GM12892 (cell line): ENCODE measurements around the gene SCP2.

ENCODE experiments used
- DNase-seq: peaks from one replicate; pipeline ENCODE4 v3.0.0; 2011; ENCODE audit not compliant: insufficient read length
- FAIRE-seq: peaks from 2 replicates; lab custom pipeline; 2011; peaks lifted over from hg19 to GRCh38; lab: Jason Lieb, UNC
- POLR2A ChIP-seq: IDR thresholded peaks from 2 replicates; pipeline ENCODE4 v1.6.1; 2011; ENCODE audit warnings: low read depth, low read length, control low read depth
- POLR2AphosphoS5 ChIP-seq: IDR thresholded peaks from 2 replicates; pipeline ENCODE4 v1.6.1; 2011; ENCODE audit warnings: low read depth, low read length, control low read depth
- TAF1 ChIP-seq: IDR thresholded peaks from 2 replicates; pipeline ENCODE4 v1.6.1; 2011; ENCODE audit warnings: low read depth, mild to moderate bottlenecking, control low read depth, low read length, borderline replicate concordance

SCP2 gene

GRCh38 chr1:53082826-53083455 is 155.9 kb downstream of the SCP2 start:
- TF ChIP-seq TAF1 (no peak), POLR2AphosphoS5 (no peak), POLR2A (no peak)
- FAIRE-seq: no peak
- no peak for DNase-seq

- no peak for TF ChIP-seq POLR2A
- TF ChIP-seq TAF1: no peak
- TF ChIP-seq POLR2AphosphoS5: no peak
- DNase-seq: no peak
- FAIRE-seq: no peak
Measured at GRCh38 chr1:53083636-53084588, 156.8 kb downstream of the SCP2 start.

GRCh38 chr1:53084589-53084971 is 157.5 kb downstream of the SCP2 start:
- TF ChIP-seq POLR2A (no peak), TAF1 (no peak), POLR2AphosphoS5 (no peak)
- FAIRE-seq: no peak
- no peak for DNase-seq

- FAIRE-seq (no peak), DNase-seq (no peak)
- TF ChIP-seq POLR2A: no peak
Measured at GRCh38 chr1:53085405-53085804, 158.3 kb downstream of the SCP2 start.

GRCh38 chr1:53086491-53087070 is 159.5 kb downstream of the SCP2 start:
- DNase-seq (no peak), FAIRE-seq (no peak)
- TF ChIP-seq TAF1 (no peak), POLR2AphosphoS5 (no peak), POLR2A (no peak)

- DNase-seq (no peak), FAIRE-seq (no peak)
- TF ChIP-seq TAF1: no peak
- TF ChIP-seq POLR2AphosphoS5: no peak
- no peak for TF ChIP-seq POLR2A
Measured at GRCh38 chr1:53087332-53088285, 160.5 kb downstream of the SCP2 start.

- DNase-seq (no peak), FAIRE-seq (no peak)
- no peak for TF ChIP-seq POLR2A
- no peak for TF ChIP-seq TAF1
- TF ChIP-seq POLR2AphosphoS5: no peak
Measured at GRCh38 chr1:53088616-53089300, 161.7 kb downstream of the SCP2 start.

GRCh38 chr1:53089478-53090226 is 162.6 kb downstream of the SCP2 start:
- DNase-seq (no peak), FAIRE-seq (no peak)
- no peak for TF ChIP-seq TAF1
- no peak for TF ChIP-seq POLR2A
- TF ChIP-seq POLR2AphosphoS5: no peak

GRCh38 chr1:53090227-53091147 is 163.4 kb downstream of the SCP2 start:
- TF ChIP-seq POLR2AphosphoS5 (no peak), POLR2A (no peak), TAF1 (no peak)
- DNase-seq (no peak), FAIRE-seq (no peak)
